ENCODE data around the gene EFNA1.

EFNA1 gene, protein sequence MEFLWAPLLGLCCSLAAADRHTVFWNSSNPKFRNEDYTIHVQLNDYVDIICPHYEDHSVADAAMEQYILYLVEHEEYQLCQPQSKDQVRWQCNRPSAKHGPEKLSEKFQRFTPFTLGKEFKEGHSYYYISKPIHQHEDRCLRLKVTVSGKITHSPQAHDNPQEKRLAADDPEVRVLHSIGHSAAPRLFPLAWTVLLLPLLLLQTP

GRCh38 chr1:155127105-155127966, at the start of gene EFNA1:
Gene EFNA1, plus strand, starts transcription at chr1:155127876. Its CDS starts 102 bp downstream, at chr1:155127978.
- peak; percentile 89 for DNase-seq

- DNase-seq, result peak; percentile 77
Measured at GRCh38 chr1:155078469-155079209, 49.0 kb upstream of the EFNA1 start, which contains the start of gene EFNA3. Gene EFNA3, plus strand, starts transcription at chr1:155078837. Its CDS starts 105 bp downstream, at chr1:155078942.

- DNase-seq, result no peak
Measured at GRCh38 chr1:155079210-155079486, 48.5 kb upstream of the EFNA1 start.

DNA sequence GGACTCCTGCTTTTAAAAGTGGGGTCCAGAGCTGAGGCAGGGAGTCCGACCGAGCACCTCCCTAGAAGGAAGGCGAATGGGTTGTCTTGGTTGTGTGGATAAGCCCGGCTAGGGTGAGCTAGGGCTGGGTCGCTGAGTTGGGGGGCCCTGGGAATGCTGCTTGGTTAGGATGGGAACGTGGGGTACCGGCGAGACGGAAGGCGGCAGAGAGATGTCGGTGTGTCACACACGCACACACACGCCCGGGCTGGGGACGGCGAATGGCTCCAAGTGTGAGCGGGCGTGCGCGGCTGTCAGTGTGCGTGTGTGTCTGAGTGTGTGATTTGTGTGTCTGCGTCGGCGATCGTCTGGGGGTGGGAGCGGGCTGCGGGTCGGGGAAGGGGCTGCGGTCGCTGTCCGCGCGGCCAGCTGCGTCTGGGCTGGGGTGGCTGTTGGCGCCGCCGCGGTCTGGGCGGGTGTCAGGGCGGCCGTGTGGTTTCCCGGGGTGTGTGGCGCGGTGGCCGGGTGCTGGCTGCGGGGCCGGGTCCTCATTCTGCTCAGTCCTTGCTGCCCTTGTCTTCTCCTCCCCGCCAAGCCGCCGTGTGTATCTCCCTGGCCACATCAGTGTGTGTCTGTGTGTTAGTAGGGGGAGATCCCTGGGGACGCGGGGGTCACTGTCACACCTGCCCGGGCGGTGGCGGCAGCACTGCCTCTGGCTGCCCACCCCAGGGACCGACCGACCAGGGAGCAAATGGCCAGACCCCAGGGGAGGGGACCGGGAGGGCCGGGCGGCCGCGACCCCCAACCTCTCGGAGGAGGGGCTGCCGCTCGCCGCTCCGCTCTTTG, 48.0 kb upstream of the EFNA1 start:
- peak; percentile 67 for DNase-seq

DNA sequence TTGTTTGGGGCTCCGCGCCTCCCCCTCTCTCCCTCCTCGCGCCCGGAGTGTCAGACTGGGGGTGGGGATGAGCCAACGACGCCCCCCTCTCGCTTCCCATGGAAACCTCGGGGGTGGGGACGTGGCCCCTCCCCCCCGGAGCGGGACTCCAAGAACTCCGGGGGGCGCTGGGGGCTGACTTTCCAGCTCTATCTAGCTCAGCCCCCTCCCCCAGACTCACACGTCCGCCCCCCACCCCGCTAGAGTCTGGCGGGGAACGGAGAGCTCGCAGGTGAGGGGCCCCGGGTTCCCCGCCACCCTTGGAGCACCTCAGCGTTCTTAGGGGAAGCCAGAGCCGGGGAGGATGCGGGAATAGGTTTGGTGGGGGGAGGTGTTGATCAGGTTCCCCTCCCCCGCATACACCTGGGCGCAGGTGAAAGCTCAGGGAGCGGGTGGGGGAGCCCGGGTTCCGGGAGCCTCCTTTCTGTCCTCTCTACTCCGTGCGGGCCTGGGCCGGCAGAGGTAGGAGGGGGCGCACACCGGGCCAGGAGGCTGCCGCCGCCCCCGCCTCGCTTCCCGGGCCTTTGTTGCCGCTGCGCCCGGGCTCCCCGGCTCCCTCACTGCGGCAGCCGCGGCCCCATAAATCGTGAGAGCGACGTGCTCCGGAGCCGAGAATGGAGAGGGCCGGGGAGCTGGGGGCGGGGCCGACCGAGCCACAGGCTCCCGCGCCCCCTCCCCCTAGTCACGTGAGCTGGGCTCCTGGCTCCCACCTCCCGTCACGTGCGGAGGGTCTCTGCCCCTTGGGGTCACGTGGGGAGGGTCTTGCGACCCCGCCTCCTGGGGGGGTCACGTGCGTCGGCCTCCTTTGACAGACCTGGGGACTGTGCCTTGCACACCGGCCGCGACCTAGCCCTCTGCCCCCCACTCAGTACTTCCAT, 47.1 kb upstream of the EFNA1 start:
- DNase-seq, result peak; percentile 75

DNA sequence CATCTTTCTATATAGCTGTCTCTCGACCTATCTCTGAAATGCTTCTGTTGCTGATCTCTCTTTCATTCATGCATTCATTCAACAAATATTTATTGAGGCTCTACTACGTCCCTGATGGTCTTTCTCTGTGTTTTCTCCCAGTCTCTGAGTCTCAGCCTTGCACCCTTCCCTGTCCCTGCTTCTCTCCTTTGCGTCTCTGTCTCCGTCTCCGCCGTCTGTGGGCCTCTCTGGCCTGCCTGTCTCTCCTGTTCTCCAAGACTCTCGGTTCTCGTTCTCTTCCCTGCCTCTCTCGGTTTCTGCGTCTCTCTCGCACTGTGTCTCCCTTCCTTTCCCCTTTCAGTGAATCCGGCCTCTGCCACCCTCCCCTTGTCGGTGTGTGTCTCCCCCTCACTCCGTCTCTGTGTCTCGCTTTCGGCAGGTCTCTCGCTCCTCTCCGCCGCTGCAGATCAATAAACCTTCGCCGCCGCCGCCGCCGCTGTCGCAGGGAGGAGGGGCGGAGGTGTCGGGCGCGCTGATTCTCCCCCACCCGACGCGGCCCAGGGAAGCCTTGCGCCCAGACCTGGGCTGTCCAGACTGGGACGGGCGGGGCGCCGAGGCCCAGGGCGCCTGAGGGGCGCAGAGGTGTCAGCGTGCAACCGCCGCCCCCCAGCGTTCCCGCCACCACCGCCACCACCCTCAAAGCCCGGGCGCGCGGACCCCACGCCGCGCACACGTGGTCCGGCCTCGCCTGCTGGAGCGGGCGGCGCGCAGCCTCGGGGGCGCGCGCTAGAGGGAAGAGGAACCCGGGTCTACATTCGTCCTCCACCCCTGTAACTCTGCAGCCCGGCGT, 46.0 kb upstream of the EFNA1 start:
- DNase-seq, result peak; percentile 67

- peak; percentile 63 for DNase-seq
Measured at GRCh38 chr1:155082301-155083051, 45.2 kb upstream of the EFNA1 start.

DNA sequence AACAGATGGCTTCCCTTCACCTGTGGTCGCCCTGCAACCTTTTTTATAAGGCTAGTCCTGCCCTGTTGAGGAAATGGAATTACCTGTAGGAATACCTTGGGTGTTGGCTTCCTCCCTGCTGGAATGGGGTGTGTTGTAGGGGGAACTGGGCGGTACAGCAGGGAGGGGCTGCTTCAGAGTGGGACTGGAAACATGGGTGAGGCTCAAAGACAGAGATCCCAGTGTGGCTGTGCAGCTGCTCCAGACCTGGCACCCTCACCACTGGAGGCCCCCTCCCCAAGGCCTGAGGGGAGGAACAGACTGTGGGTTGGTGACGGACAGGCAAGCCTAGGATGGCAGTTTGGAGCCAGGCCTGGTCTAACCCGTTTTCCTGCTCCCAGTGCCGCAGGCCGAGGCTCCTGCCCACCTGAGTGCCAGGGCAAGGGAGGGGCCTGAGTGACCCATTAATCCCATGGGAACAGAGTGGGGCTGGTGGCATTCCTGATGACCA, 44.6 kb upstream of the EFNA1 start:
- peak; percentile 52 for DNase-seq

GRCh38 chr1:155083865-155084721, 43.6 kb upstream of the EFNA1 start:
- no peak for DNase-seq

DNA sequence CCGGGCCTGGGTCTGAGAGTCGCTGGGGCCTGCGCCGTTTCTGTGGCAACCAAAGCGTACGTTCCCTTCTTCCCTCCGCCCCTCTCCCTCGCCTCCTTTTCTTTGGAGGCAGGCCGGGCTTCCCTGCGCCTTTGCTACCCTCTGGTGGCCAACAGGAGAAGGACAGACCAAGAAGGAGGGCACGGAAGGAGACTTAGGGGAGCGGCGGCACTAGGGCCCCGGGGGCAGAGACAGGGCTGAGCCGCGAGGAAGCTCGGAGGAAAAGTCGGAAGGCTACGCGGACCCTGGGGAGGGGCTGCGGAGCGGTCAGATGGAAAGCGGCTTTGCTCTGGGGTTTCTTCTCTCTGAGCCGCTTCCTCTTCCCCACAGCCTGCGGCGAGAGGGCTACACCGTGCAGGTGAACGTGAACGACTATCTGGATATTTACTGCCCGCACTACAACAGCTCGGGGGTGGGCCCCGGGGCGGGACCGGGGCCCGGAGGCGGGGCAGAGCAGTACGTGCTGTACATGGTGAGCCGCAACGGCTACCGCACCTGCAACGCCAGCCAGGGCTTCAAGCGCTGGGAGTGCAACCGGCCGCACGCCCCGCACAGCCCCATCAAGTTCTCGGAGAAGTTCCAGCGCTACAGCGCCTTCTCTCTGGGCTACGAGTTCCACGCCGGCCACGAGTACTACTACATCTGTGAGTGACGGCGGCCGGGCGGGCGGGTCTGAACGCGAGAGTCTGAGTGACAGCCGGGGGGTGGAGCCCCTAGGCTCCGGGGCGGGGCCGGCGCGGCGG, 42.8 kb upstream of the EFNA1 start:
- peak; percentile 98 for DNase-seq

- DNase-seq, result peak; percentile 82
Measured at GRCh38 chr1:155085504-155086127, 42.1 kb upstream of the EFNA1 start.

DNA sequence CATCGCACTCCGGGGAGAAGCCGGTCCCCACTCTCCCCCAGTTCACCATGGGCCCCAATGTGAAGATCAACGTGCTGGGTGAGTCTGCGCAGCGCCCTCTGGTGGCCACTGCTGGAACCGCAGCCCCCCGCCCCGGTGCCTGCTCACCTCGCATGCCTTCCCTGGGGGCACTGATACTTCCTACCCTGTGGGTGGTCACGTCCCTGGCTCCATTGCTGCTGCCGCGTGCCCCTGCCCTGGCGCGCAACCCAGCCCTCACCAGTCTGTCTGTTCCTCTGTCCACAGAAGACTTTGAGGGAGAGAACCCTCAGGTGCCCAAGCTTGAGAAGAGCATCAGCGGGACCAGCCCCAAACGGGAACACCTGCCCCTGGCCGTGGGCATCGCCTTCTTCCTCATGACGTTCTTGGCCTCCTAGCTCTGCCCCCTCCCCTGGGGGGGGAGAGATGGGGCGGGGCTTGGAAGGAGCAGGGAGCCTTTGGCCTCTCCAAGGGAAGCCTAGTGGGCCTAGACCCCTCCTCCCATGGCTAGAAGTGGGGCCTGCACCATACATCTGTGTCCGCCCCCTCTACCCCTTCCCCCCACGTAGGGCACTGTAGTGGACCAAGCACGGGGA, 41.4 kb upstream of the EFNA1 start:
- peak; percentile 87 for DNase-seq

- no peak for DNase-seq
Measured at GRCh38 chr1:155086856-155087535, 40.7 kb upstream of the EFNA1 start.

GRCh38 chr1:155091071-155092051, 36.3 kb upstream of the EFNA1 start:
- peak; percentile 93 for DNase-seq

GRCh38 chr1:155092131-155092530, 35.5 kb upstream of the EFNA1 start:
- peak; percentile 66 for DNase-seq
